Neutrophil (primary cell): Measurements from ENCODE around the gene PLEKHG4.

Experiments
- H3K27ac ChIP-seq: fragments of 200-600 bp; sonication (generic); 2 replicates; pipeline ENCODE4 v1.5.1; 2016; ENCODE audit warnings: mild to moderate bottlenecking, moderate library complexity
- H3K27me3 ChIP-seq: fragments of 200-600 bp; sonication (generic); 2 replicates; pipeline ENCODE4 v1.6.0; 2016; ENCODE audit warnings: mild to moderate bottlenecking
- H3K36me3 ChIP-seq: fragments of 200-600 bp; sonication (generic); 2 replicates; pipeline ENCODE4 v1.5.1; 2017
- H3K4me1 ChIP-seq, 2 experiments: fragments of 200-600 bp in 1 of 2; sonication (generic) in 1 of 2; 1 replicate in 1 of 2; 2 replicates in 1 of 2; pipeline versions ENCODE4 v1.5.1 to v1.6.1; 2013 to 2016; ENCODE audit warnings: low read depth in 1 of 2, low read length in 1 of 2, mild to moderate bottlenecking in 1 of 2, moderate library complexity in 1 of 2; ENCODE audit not compliant: control insufficient read depth in 1 of 2, insufficient read depth in 1 of 2
- H3K4me3 ChIP-seq, 2 experiments: fragments of 200-600 bp in 1 of 2; sonication (generic) in 1 of 2; 1 replicate in 1 of 2; 2 replicates in 1 of 2; pipeline ENCODE4 v1.5.1; 2013 to 2016; ENCODE audit warnings: low read depth in 1 of 2, low read length in 1 of 2, mild to moderate bottlenecking in 1 of 2, moderate library complexity in 1 of 2
- H3K9me3 ChIP-seq: fragments of 200-600 bp; sonication (generic); 2 replicates; pipeline ENCODE4 v1.5.1; 2016
- TF ChIP-seq, protein P1 (sequence below): fragments of 200-600 bp; sonication (generic); IDR thresholded peaks from 2 replicates; pipeline ENCODE4 v1.5.1; 2016; ENCODE audit warnings: antibody characterized with exemption

PLEKHG4 gene

DNA sequence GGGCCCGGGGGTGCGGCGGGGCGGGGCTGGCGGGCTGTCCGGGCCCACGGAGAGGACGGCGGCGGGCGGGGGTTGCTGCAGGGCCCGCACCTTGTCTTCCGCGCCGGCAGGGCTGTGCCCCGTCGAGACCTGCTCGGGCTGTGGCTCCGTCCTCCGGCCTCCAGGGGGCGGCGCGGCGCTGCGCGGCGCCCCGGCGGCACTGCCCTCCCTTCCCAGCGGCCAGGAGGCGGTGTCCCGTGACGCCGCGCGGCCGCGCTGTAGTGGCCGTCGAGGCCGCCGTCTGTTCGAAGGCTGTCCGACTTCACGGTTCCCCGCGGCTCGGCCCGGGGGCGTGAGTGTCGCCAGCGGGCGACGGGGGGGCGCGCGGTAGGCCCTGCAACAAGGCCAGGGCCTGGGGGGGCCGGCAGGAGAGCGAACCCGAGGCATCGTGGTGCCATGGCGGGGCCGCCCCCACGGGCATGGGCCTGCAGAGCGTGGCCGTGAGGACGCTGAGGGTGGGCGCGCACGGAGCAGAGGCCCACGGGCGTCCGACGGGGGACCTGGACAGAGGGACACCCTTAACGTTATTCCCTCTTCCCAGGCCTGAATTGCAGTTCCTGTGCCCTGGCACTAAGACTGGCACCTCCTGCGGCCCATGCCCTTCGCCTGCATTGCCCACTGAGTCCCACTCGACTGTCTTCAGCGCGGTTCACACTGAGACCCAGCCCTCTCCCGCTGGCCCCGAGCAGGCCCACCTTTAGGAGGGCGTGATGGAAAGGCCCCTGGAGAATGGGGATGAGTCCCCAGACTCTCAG is at the start of gene PLEKHG4:
PLEKHG4 (plus strand) TSS at position 237 of the 794 bp plus-strand sequence; CDS start at position 750, 513 bp downstream.
- TF ChIP-seq, protein P1, sequence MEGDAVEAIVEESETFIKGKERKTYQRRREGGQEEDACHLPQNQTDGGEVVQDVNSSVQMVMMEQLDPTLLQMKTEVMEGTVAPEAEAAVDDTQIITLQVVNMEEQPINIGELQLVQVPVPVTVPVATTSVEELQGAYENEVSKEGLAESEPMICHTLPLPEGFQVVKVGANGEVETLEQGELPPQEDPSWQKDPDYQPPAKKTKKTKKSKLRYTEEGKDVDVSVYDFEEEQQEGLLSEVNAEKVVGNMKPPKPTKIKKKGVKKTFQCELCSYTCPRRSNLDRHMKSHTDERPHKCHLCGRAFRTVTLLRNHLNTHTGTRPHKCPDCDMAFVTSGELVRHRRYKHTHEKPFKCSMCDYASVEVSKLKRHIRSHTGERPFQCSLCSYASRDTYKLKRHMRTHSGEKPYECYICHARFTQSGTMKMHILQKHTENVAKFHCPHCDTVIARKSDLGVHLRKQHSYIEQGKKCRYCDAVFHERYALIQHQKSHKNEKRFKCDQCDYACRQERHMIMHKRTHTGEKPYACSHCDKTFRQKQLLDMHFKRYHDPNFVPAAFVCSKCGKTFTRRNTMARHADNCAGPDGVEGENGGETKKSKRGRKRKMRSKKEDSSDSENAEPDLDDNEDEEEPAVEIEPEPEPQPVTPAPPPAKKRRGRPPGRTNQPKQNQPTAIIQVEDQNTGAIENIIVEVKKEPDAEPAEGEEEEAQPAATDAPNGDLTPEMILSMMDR, result peak; percentile 92
- H3K4me1 ChIP-seq, result peaks cover 10 to 14% of the 10 kb centered on the region in 2 experiments
- H3K4me3 ChIP-seq, result peak within 1 kb of the TSS; percentile 49 to 60
- peak within 1 kb of the TSS; percentile 27 for H3K27ac ChIP-seq
- peaks cover 8% of the 10 kb centered on the region for H3K27me3 ChIP-seq
- no peaks in the 10 kb centered on the region for H3K9me3 ChIP-seq
- H3K36me3 ChIP-seq, result no peaks in the 10 kb centered on the region

GRCh38 chr16:67229906-67230808 is 49.2 kb upstream of the PLEKHG4 start:
- TF ChIP-seq, protein P1, result no peak
- H3K27ac ChIP-seq, result no peak overlapping the region
- H3K9me3 ChIP-seq, result no peaks in the 10 kb centered on the region
- no peaks in the 10 kb centered on the region for H3K27me3 ChIP-seq
- peaks cover 63% of the 10 kb centered on the region for H3K36me3 ChIP-seq
- H3K4me1 ChIP-seq, result peaks cover 16 to 17% of the 10 kb centered on the region in 2 experiments
- no peak overlapping the region for H3K4me3 ChIP-seq

- Histone ChIP-seq H3K36me3 (peaks cover 72% of the 10 kb centered on the region), H3K27ac (no peak overlapping the region), H3K9me3 (no peaks in the 10 kb centered on the region), H3K4me3 (no peak overlapping the region), H3K27me3 (no peaks in the 10 kb centered on the region), H3K4me1 (peaks cover 14 to 15% of the 10 kb centered on the region in 2 experiments)
- TF ChIP-seq, protein P1, result no peak
Measured at GRCh38 chr16:67230809-67231660, 48.3 kb upstream of the PLEKHG4 start.

GRCh38 chr16:67233596-67233995 is 45.7 kb upstream of the PLEKHG4 start:
- no peaks in the 10 kb centered on the region for H3K27me3 ChIP-seq
- no peak overlapping the region for H3K27ac ChIP-seq

More at GRCh38 chr16:67233596-67233995, 45.7 kb upstream of the PLEKHG4 start:
- TF ChIP-seq, protein P1, result no peak
- Histone ChIP-seq H3K9me3 (no peaks in the 10 kb centered on the region), H3K36me3 (peaks cover 93% of the 10 kb centered on the region), H3K4me1 (no peaks in the 10 kb centered on the region), H3K4me3 (no peak overlapping the region)
